Endothelial cell of umbilical vein (primary cell): ENCODE results near the gene CAMK2N1.

Experiments
- POLR2A ChIP-seq: IDR thresholded peaks from 2 replicates; pipeline ENCODE4 v1.6.1; 2012; ENCODE audit warnings: low read depth, mild to moderate bottlenecking, control low read depth, low read length
- TF ChIP-seq, protein P1 (sequence below): IDR thresholded peaks from 2 replicates; pipeline ENCODE4 v1.6.1; 2011; ENCODE audit not compliant: insufficient read depth, insufficient read length
- TF ChIP-seq, protein P2 (sequence below), 2 donors: IDR thresholded peaks; 1 replicate in 1 of 2; 2 replicates in 1 of 2; pipeline ENCODE4 v1.5.1; 2011; ENCODE audit warnings: low read length in 2 of 2, mild to moderate bottlenecking in 2 of 2, moderate library complexity in 2 of 2, control low read depth in 1 of 2, inconsistent platforms in 1 of 2, low read depth in 1 of 2; ENCODE audit not compliant: insufficient read depth in 1 of 2; ENCODE audit errors: extremely low read depth in 1 of 2

DNA sequence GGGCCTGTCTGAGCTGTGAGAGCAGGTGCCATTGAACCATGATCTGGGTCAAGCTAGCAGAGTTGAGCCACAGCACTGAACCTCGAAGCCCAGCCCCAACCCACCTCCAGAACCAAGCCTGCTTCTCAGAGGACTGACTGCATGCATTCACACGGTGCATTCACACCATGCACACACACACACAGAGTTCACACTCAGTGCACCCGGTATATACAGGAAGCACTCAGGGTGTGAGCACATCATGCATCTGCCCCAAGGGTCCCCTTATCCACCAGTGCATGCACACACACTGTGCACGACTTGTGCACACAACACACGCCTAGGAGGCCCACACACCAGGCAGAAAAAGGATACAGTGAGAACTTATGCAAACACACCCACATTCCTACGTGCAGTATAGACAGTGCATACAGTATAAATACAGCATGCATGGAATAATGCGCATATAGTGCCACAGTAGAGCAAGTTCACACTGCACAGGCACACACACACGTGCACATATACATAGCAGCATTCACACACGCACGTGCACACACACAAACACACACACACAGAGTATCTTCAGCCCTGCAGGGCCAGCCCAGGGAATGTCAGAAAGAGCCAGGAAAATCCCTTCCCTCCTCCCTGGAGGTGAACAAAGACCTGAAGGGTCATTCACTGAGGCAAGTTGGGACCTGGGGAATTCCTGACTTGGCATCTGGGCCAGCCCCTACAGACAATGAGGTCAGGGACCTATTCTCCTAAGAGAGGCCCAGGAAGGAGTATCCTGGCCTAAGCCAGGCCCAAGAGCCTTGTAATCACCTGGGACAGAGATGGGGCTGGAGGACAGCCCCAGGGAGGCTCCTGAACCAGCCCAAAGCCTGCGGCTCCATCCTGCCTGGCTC is 42.1 kb downstream of the CAMK2N1 start:
- TF ChIP-seq, protein P1, sequence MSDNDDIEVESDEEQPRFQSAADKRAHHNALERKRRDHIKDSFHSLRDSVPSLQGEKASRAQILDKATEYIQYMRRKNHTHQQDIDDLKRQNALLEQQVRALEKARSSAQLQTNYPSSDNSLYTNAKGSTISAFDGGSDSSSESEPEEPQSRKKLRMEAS: no peak
- TF ChIP-seq, protein P2, sequence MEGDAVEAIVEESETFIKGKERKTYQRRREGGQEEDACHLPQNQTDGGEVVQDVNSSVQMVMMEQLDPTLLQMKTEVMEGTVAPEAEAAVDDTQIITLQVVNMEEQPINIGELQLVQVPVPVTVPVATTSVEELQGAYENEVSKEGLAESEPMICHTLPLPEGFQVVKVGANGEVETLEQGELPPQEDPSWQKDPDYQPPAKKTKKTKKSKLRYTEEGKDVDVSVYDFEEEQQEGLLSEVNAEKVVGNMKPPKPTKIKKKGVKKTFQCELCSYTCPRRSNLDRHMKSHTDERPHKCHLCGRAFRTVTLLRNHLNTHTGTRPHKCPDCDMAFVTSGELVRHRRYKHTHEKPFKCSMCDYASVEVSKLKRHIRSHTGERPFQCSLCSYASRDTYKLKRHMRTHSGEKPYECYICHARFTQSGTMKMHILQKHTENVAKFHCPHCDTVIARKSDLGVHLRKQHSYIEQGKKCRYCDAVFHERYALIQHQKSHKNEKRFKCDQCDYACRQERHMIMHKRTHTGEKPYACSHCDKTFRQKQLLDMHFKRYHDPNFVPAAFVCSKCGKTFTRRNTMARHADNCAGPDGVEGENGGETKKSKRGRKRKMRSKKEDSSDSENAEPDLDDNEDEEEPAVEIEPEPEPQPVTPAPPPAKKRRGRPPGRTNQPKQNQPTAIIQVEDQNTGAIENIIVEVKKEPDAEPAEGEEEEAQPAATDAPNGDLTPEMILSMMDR (IDR thresholded peaks at IDR 0.05; ENCODE audit: extremely low read depth in 1 of 2, insufficient read depth in 1 of 2, low read depth in 1 of 2, low read length in 2 of 2): no peak
- no peak for TF ChIP-seq POLR2A
